HCT116 (cell line): ENCODE results near the gene GATB. TPM values are rescaled to one million over a fixed set of nuclear protein-coding genes. Genes with fewer than 3 reads are reported as not detected.

ENCODE experiments used
- ATAC-seq: fragments of 200-7000 bp; cut with Tn5 transposase; 2 replicates; pipeline ENCODE4 v1.9.1; 2020; ENCODE audit warnings: mild to moderate bottlenecking, moderate library complexity
- BruUV-seq: library from RNA; stranded (reverse); fragments of 400-500 nt; replicated peaks from 2 replicates; lab custom pipeline; 2021; lab: Mats Ljungman, UMichigan
- CTCF ChIA-PET: fragments of 300-600 bp; sonication (Branson Sonifier 250); formaldehyde crosslinking; loops from one replicate; lab custom pipeline; 2021; ENCODE audit warnings: antibody characterized with exemption; lab: Charles Lee
- POLR2A ChIA-PET: fragments of 300-600, 350-600 bp; sonication (Branson Sonifier 250); formaldehyde crosslinking; loops from one replicate; lab custom pipeline; 2021; ENCODE audit warnings: antibody characterized with exemption; lab: Charles Lee
- RAD21 ChIA-PET, 2 experiments: fragments of 300-600 bp; sonication (Branson Sonifier 250); formaldehyde crosslinking; loops; one replicate each; lab custom pipeline; 2023; ENCODE audit warnings: low total read pairs in 2 of 2; ENCODE audit not compliant: uncharacterized antibody in 2 of 2, unreplicated experiment in 2 of 2, low non-redundant PET in 1 of 2; lab: Charles Lee
- DNase-seq: peaks from one replicate; pipeline ENCODE4 v3.0.0-alpha.2; 2010; ENCODE audit warnings: low read depth, low spot score
- H2AFZ ChIP-seq: fragments of 200-600 bp; shearing (Covaris generic), sonication (generic); 2 replicates; pipeline ENCODE4 v1.6.1; 2017; ENCODE audit warnings: low read depth, mixed run types, mixed read lengths, antibody characterized with exemption, low read length; ENCODE audit not compliant: poor library complexity, severe bottlenecking
- H3K27ac ChIP-seq: 2 replicates; pipeline ENCODE4 v1.5.1; 2012; ENCODE audit warnings: low read depth, low read length
- H3K27me3 ChIP-seq: fragments of 200-600 bp; sonication (generic); 2 replicates; pipeline ENCODE4 v1.6.1; 2016; ENCODE audit warnings: mixed run types, low read length, mixed read lengths; ENCODE audit not compliant: insufficient read depth
- H3K36me3 ChIP-seq, 2 experiments: fragments of 200-500 bp in 1 of 2; fragments of 200-600 bp in 1 of 2; sonication (Bioruptor generic) in 1 of 2; sonication (generic) in 1 of 2; 2 replicates each; pipeline versions ENCODE4 v1.5.1 to v1.6.1; 2014 to 2016; ENCODE audit warnings: low read length in 2 of 2, inconsistent platforms in 1 of 2, mixed read lengths in 1 of 2, mixed run types in 1 of 2; ENCODE audit not compliant: insufficient read depth in 2 of 2, control insufficient read depth in 1 of 2
- H3K4me1 ChIP-seq, 2 experiments: fragments of 200-600 bp in 1 of 2; sonication (generic) in 1 of 2; 2 replicates each; pipeline versions ENCODE4 v1.5.1 to v1.6.1; 2012 to 2017; ENCODE audit warnings: low read length in 2 of 2, inconsistent platforms in 1 of 2, mild to moderate bottlenecking in 1 of 2, mixed read lengths in 1 of 2, mixed run types in 1 of 2, moderate library complexity in 1 of 2; ENCODE audit not compliant: insufficient read depth in 2 of 2, control insufficient read depth in 1 of 2
- H3K4me2 ChIP-seq: fragments of 200-600 bp; sonication (generic); 2 replicates; pipeline ENCODE4 v1.6.1; 2017; ENCODE audit warnings: mixed run types, low read length, mixed read lengths
- H3K4me3 ChIP-seq, 2 experiments: fragments of 200-600 bp in 1 of 2; sonication (generic) in 1 of 2; replicated peaks in 1 of 2; 2 replicates each; pipeline ENCODE4 v1.5.1; 2011 to 2016; ENCODE audit warnings: low read length in 2 of 2, control low read depth in 1 of 2, low read depth in 1 of 2, mild to moderate bottlenecking in 1 of 2, mixed read lengths in 1 of 2, mixed run types in 1 of 2
- H3K79me2 ChIP-seq: fragments of 200-600 bp; sonication (generic); 2 replicates; pipeline ENCODE4 v1.6.1; 2017; ENCODE audit warnings: mild to moderate bottlenecking, mixed run types, low read length, moderate library complexity, mixed read lengths; ENCODE audit not compliant: insufficient read depth
- H3K9ac ChIP-seq: fragments of 200-600 bp; sonication (generic); 2 replicates; pipeline ENCODE4 v1.6.1; 2016; ENCODE audit warnings: low read length, mixed read lengths
- H3K9me2 ChIP-seq: fragments of 200-600 bp; sonication (generic), shearing (Covaris generic); 2 replicates; pipeline ENCODE4 v1.6.1; 2017; ENCODE audit warnings: mixed run types, mild to moderate bottlenecking, moderate library complexity; ENCODE audit not compliant: insufficient read depth
- H3K9me3 ChIP-seq, 2 experiments: fragments of 200-500 bp in 1 of 2; fragments of 200-600 bp in 1 of 2; sonication (Bioruptor generic) in 1 of 2; sonication (generic) in 1 of 2; 2 replicates each; pipeline ENCODE4 v1.6.1; 2014 to 2017; ENCODE audit warnings: low read length in 2 of 2, mixed read lengths in 2 of 2, inconsistent platforms in 1 of 2, low read depth in 1 of 2, mild to moderate bottlenecking in 1 of 2, mixed run types in 1 of 2, moderate library complexity in 1 of 2; ENCODE audit not compliant: control insufficient read depth in 1 of 2, insufficient read depth in 1 of 2
- H4K20me1 ChIP-seq: fragments of 200-600 bp; sonication (generic), shearing (Covaris generic); 2 replicates; pipeline ENCODE4 v1.6.1; 2017; ENCODE audit warnings: mixed run types, mild to moderate bottlenecking, moderate library complexity; ENCODE audit not compliant: insufficient read depth
- ATF3 ChIP-seq: IDR thresholded peaks from 2 replicates; pipeline ENCODE4 v1.6.1; 2012
- CBX3 ChIP-seq: IDR thresholded peaks from 2 replicates; pipeline ENCODE4 v1.6.1; 2012; ENCODE audit warnings: low read depth
- CEBPB ChIP-seq: IDR thresholded peaks from 2 replicates; pipeline ENCODE4 v1.6.1; 2012; ENCODE audit warnings: low read depth
- CTCF ChIP-seq, 3 experiments: fragments of 200-600 bp in 1 of 3; sonication (generic) in 1 of 3; IDR thresholded peaks in 2 of 3; conservative IDR thresholded peaks in 1 of 3; 2 replicates each; pipeline ENCODE4 v1.5.1; 2012 to 2017; ENCODE audit warnings: low read depth in 2 of 3, low read length in 2 of 3, antibody characterized with exemption in 1 of 3, borderline replicate concordance in 1 of 3, control low read depth in 1 of 3, mild to moderate bottlenecking in 1 of 3, mixed read lengths in 1 of 3, mixed run types in 1 of 3, moderate library complexity in 1 of 3; ENCODE audit not compliant: insufficient read depth in 1 of 3
- EGR1 ChIP-seq: IDR thresholded peaks from 2 replicates; pipeline ENCODE4 v1.6.1; 2012; ENCODE audit warnings: low read depth
- ELF1 ChIP-seq: IDR thresholded peaks from 2 replicates; pipeline ENCODE4 v1.6.1; 2012; ENCODE audit warnings: low read depth, borderline replicate concordance
- EZH2 ChIP-seq: fragments of 200-600 bp; sonication (generic); IDR thresholded peaks from 2 replicates; pipeline ENCODE4 v1.6.1; 2017; ENCODE audit warnings: antibody characterized with exemption, mixed run types
- EZH2phosphoT487 ChIP-seq: fragments of 200-600 bp; IDR thresholded peaks from 2 replicates; pipeline ENCODE4 v1.6.1; 2018; ENCODE audit warnings: antibody characterized with exemption, borderline replicate concordance
- FOSL1 ChIP-seq: IDR thresholded peaks from 2 replicates; pipeline ENCODE4 v1.6.1; 2012; ENCODE audit warnings: low read depth
- JUND ChIP-seq: IDR thresholded peaks from 2 replicates; pipeline ENCODE4 v1.6.1; 2012
- MAX ChIP-seq: IDR thresholded peaks from 2 replicates; pipeline ENCODE4 v1.6.1; 2012
- POLR2A ChIP-seq: IDR thresholded peaks from 2 replicates; pipeline ENCODE4 v1.7.0; 2011; ENCODE audit warnings: borderline replicate concordance; ENCODE audit not compliant: insufficient read depth, insufficient read length; ENCODE audit errors: extremely low read depth
- POLR2AphosphoS5 ChIP-seq: IDR thresholded peaks from 2 replicates; pipeline ENCODE4 v1.6.1; 2011; ENCODE audit warnings: mild to moderate bottlenecking, low read depth, low read length, moderate library complexity
- REST ChIP-seq: IDR thresholded peaks from 2 replicates; pipeline ENCODE4 v1.6.1; 2012; ENCODE audit warnings: low read depth
- SP1 ChIP-seq: IDR thresholded peaks from 2 replicates; pipeline ENCODE4 v1.6.1; 2012; ENCODE audit warnings: low read depth
- TCF7L2 ChIP-seq: IDR thresholded peaks from 2 replicates; pipeline ENCODE4 v1.7.0; 2011; ENCODE audit warnings: borderline replicate concordance, inconsistent platforms; ENCODE audit not compliant: insufficient read depth, insufficient read length; ENCODE audit errors: extremely low read depth
- ZBTB33 ChIP-seq: IDR thresholded peaks from 2 replicates; pipeline ENCODE4 v1.6.1; 2011; ENCODE audit warnings: mild to moderate bottlenecking, low read length, moderate library complexity; ENCODE audit not compliant: insufficient replicate concordance; ENCODE audit errors: extremely low read depth
- ZFX ChIP-seq: fragments of 450-650 bp; IDR thresholded peaks from 2 replicates; pipeline ENCODE4 v1.6.1; 2017
- ZNF274 ChIP-seq: fragments of 200-500 bp; sonication (Bioruptor generic); IDR thresholded peaks from 2 replicates; pipeline ENCODE4 v1.6.1; 2014; ENCODE audit warnings: mild to moderate bottlenecking, low read depth, low read length, inconsistent platforms
- intact Hi-C: fragments of 100-400 bp; cut with micrococcal nuclease; formaldehyde crosslinking; loops from 2 replicates; pipeline ENCODE4 v1.10.0; 2022
- total RNA-seq: library from RNA; stranded (reverse); gene quantifications from one replicate; pipeline ENCODE4 v1.2.1, GENCODE V29; 2021; ENCODE audit not compliant: unreplicated experiment

GATB gene
- total RNA-seq, 1 experiment from 2014 or later, result 29.3 TPM

- no peaks in the 10 kb centered on the region for H3K4me1 ChIP-seq
- H3K9me2 ChIP-seq, result no peaks in the 10 kb centered on the region
- no peak overlapping the region for H3K4me2 ChIP-seq
- H3K4me3 ChIP-seq, result no peak overlapping the region
- ChIA-PET RAD21 (no interaction called here), CTCF (no interaction called here)
- H2AFZ ChIP-seq, result no peak overlapping the region
- H4K20me1 ChIP-seq, result no peaks in the 10 kb centered on the region
- no TSS peak for BruUV-seq
- intact Hi-C loops, result no loop called here
- TF ChIP-seq CBX3 (no peak), MAX (no peak), JUND (no peak), ZNF274 (no peak), ATF3 (no peak), ZBTB33 (no peak), FOSL1 (no peak), EZH2 (no peak), EZH2phosphoT487 (no peak), ZFX (no peak), REST (no peak), EGR1 (no peak), POLR2AphosphoS5 (no peak), CTCF (IDR thresholded peaks at IDR 0.05 in 2 of 3, conservative IDR thresholded peaks at IDR 0.05 in 1 of 3; ENCODE audit: borderline replicate concordance in 1 of 3, insufficient read depth in 1 of 3, low read depth in 2 of 3, low read length in 2 of 3) (no peak), ELF1 (no peak), TCF7L2 (no peak), POLR2A (no peak), SP1 (no peak), CEBPB (no peak)
- TF ChIP-seq, all 23 proteins: peak for 0
- no peaks in the 10 kb centered on the region for H3K27me3 ChIP-seq
- H3K36me3 ChIP-seq, result no peaks in the 10 kb centered on the region
- ATAC-seq, result no peak
- H3K27ac ChIP-seq, result no peak overlapping the region
- no peak overlapping the region for H3K9ac ChIP-seq
- DNase-seq, result no peak
- POLR2A ChIA-PET, result no interaction called here
- H3K9me3 ChIP-seq, result no peaks in the 10 kb centered on the region
- H3K79me2 ChIP-seq, result no peaks in the 10 kb centered on the region
These were observed 52.7 kb downstream of the GATB start for GRCh38 chr4:151708100-151708499.
